GM18511 (cell line): ENCODE results near the gene CERS6.
"Not testable (repeated sequence)": the region's sequence is repeated elsewhere in the genome, so short reads cannot be mapped to it uniquely, and the experiment has no call there.

Experiments
- ATAC-seq: cut with Tn5 transposase; IDR thresholded peaks from one replicate; pipeline ENCODE4 v1.9.1; 2021; ENCODE audit warnings: mild to moderate bottlenecking, moderate library complexity; ENCODE audit not compliant: unreplicated experiment

CERS6 gene

DNA sequence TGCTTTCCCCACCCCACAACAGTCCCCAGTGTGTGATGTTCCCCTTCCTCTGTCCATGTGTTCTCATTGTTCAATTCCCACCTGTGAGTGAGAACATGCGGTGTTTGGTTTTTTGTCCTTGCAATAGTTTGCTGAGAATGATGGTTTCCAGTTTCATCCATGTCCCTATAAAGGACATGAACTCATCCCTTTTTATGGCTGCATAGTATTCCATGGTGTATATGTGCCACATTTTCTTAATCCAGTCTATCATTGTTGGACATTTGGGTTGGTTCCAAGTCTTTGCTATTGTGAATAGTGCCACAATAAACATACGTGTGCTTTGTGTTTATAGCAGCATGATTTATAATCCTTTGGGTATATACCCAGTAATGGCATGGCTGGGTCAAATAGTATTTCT is 335.1 kb downstream of the CERS6 start:
- ATAC-seq, result not testable (repeated sequence)

DNA sequence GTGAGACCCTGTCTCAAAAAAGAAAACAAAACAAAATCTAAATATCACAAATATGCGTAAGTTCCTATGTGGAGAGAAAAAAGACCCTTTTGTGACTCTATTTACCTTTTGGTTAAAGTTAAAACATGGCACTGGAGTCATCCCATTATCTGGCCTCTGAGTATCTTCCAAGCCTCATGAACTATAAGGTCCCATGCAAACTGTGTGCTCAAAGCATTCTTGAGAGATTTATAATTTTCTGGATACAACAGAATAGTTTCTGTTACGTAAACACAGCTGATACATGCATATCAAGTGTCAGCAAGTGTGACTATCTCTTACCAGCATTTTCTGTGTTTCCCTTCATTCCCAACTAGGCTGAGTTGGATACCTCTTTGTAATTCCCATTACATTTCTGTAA is 337.5 kb downstream of the CERS6 start:
- no peak for ATAC-seq

DNA sequence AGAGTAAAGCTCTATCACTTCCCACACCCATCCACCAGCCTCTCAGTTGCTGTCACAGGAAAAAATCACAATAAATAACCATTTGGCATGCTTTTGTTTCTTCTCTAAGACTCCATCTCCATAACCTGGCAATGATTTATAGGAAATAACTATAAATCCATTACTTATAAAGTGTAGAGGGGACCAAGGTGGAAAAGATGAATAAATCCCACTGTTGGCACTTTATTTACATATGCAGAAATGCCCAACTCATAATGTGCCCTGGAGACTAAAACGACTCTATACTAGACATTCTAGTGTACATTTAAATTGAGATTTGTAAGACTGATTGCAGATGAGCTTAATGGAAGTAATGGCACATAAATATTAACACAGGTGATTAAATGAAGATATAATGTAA is 338.9 kb downstream of the CERS6 start:
- ATAC-seq, result no peak

DNA sequence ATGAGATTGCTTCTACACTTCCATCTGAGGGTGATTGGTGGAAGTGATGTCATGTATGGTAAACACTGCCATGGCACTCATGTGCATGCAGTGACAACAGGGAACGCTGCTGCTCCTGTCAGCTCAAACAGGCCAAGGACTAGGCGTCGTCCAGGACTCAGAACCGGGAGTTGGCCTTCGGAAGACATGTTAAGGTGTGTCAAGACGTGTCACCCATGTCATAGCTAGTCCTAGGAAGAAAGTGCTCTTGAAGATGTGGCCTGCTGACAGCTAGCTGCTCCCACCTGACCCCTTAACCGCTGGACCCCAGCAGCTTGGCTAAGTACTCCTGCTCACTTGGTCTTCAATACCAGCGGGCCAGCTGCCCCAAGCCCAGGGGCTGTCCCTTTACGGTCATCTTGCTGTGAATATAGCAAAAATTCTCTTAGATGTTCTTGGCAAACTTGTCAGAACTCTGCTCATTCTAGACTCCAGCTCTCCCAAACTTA is 340.1 kb downstream of the CERS6 start:
- no peak for ATAC-seq

DNA sequence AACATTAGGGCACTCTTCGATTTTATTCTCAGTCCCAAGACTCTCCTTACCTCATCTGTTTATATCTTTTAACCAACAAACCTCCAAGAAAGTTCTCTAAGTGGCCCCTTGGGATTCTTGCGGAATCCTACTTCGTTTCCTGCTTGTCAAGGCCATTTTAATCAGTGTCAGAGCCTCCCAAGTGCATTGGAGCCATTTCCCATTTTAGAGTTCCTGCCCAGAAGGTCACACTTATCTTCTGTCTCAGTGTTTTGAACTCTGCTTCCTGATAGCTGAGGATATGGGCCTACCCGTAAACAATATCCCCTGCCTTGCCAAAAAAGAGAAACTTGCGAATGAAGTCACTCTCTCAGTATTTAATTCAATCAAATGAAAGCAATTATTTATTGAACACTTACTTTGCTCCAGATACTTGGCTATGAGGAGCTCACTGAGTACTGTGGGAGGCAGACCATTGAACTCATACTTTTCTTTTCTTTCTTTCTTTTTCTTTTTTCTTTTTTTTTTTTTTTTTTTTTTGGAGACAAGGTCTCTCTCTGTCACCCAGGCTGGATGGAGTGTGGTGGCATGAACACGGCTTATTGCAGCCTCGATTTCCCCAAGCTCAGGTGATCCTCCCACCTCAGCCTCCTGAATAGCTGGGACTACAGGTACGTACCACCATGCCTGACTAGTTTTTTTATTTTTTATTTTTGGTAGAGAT is 340.7 kb downstream of the CERS6 start:
- ATAC-seq, result no peak

DNA sequence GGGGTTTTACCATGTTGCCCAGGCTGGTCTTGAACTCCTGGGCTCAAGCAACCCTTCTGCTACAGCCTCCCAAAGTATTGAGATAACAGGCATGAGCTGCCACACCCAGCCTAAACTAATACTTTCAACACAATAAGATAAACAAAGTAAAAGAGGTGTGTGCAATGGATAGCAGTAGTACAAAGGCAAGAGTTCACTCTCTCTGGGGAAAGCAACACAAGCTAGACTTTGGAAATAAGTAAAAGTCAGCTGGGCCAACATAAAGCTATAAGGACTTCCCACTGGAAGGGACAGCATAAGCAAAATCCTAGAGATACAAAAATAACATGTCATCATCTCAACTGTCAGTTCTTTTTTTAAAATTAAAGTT is 341.2 kb downstream of the CERS6 start:
- ATAC-seq, result no peak

DNA sequence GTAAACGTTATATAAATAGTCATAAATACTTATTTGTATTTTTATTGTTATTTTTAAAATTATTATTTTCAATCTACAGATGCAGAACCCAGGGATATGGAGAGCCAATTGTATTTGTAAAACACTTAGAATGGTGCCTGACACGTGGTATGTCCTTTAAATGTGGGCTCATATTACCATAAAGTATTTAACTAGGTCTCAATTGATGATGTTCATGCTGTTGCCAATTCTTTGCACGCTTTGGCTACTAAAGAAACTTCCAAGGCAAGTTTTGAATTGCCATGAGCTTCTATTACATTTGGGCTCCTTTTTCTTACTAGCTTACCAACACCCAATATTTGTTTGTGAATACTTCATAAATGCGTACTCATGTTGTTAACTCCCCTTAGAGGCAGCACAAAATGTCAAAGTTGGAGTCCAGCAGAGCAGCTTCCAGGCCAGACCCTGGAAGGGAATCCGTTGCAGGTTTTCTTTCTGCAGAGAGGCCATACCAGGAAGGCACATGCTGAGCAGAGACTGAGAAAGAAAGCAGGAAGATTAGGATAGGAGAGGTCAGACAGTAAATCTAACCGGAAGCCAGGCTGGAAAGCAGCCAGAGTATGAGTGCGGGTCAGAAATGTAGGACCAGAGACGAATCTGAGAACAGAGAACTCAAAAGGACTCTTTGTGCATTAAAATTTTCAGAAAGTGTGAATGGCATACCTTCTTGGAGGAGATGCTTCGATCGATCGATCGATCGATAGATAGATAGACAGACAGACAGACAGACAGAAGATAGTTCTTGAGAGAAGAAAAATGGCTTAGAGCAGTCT is 342.2 kb downstream of the CERS6 start:
- no peak for ATAC-seq

DNA sequence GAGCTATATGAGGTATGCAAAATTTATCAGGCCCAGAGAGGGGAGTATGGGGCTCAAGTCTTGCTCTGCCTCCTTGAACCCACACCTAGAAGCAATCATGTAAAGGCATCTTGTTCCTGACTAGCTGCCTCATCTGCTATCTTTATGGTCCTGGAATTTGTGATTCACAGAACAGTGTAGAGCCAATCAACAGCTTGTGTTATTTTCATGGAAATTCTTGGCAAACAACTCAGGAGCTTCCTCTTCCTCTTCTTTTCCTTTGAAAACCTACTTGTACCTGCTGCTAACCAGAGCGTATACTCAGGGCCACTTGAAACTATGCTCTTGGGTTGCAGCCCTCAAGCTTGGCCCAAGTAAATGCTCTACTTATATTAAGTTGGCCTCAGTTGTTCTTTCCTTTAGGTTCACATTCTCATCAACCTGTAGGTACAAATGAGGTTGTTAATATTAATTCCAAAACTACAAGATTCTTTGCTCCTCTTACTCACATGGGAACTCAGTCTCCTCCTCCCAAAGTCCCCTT is 342.9 kb downstream of the CERS6 start:
- ATAC-seq, result no peak

DNA sequence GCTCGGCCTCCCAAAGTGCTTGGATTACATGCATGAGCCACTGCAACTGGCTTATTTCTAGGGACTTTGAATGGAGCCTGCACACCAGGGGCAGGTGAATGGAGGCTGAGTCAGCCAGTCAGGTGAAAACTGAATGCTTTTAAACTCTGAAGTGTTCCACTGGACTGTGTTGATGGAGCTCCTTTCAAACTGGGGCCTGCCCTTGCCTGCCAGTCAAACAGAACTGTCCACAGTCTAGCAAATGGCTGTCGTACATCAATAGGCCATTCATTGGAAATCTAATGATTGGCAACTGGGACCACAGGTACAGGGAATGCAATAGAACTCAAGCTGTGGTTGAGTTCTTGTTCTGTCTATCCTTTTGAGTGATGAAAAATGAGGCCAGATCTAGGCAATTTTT is 345.4 kb downstream of the CERS6 start:
- no peak for ATAC-seq

DNA sequence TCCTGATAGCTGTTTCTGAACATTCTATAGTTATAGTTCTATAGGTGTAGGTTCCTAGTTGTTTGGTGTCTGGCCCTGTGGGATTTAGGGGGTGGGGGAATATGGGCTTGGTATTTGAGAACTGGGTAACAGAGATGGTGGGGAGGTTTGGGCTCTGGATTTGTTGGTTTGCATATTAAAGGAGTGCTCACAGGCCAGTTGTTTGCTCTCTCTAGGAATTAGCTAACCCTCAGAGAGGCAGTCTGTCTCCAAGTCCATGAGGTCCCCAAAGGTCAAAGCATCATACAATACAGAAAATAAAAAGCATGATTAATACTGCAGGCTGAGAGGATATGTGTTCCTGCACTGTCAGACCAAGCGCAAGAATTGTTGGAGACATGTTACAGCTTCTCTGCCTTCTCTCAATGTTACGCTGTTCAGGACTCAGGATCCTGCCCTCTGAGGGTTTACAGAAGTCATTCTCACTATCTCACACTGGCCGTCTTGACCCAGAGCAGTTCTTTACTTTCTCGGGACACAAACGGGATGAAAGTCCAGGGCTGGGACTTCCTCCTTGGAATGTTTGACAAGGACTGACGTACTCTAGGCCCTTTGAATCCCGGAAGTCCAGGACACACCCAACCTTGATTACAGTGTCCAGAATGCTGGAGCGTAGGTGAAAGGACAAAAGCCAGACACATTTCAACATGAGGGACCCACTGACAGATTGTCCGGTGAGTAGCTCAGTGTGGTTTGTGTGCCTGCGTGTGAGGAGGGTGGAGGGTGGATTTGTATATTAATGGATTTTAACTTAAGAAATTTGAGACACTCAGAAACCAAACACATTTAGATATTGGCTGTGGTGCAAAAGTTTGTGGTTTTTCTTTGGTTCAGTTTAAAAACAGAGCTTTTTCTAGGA is 346.1 kb downstream of the CERS6 start, which contains the start of gene NOSTRIN:
Gene NOSTRIN (plus strand): TSS at position 677 of the 898 bp plus-strand sequence. CDS start 10 bp downstream, at position 687.
- no peak for ATAC-seq

DNA sequence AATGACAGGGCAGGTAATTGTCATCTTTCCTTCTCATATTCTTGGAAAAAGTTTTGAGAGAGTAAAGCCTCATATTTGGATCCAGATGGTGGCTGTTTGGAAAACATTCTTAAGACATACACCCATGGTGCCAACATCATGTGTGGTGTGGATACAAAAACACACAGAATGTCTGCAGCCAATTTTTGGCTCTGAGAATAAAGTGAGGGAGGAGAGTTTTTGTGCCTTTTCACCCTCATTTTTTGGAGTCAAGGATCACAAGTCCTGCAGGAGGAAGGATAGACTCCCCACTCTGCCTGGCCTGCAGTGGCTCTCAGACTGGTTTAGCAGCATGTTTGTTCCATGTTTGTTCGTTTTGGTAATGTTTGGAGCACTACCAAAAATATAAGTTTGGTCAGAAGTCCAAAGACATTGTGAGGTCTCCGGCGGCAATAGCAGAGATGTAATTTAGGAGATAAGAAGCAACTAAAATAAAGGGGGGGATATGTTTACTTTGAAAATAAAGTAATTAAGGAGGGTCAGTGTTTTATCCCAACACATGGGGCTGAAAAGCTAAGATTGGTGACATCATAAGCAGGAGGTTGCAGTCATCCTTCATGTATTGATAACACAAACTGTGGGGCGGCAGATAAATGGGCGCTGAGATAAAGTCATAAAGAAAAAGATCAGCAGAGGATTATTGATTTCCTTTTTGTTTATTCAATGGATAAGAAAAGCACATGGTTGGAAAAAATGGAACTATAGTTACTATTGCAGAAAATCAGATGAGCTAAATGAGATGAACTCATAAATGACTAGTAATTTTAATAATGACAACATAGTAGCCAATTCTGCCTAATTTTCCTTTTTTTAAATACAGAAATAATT is 347.0 kb downstream of the CERS6 start:
- ATAC-seq, result no peak

DNA sequence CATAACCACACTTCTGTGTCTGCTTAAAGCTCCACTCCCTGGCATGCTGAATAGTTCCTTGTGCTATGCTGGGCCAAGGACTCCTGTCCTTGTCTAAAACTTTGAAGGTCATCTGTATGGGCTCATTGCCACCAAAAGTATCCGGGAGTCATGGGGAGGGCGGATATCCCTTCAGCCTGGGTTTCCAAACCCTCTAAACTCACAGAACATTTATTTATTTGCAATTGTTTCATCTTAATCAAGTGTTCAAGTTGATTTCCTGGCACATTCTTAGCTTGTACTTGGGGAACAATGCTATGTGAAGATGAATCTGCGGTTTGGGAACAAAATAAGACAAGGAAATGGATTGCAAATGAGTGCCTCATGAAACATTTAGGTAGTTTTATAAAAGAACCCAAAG is 348.1 kb downstream of the CERS6 start:
- no peak for ATAC-seq

DNA sequence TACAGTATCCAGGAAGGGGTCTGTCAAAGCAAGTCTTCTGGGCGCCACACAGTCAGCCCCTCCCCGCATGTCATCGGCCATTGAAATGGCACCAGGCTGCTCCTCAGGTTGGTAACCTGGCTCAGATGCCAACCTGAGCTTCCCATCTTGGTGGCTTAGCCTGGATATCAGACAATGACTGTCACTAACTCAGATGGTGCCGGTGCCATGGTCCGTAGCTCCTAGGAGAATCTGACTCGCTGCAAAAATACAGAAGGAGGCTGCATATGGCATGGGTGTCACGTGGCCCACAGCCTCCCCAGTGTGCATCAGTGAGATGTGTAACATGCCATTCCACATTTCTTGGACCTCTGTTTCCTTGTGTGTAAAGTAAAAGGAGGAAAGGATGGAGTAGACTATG is 349.5 kb downstream of the CERS6 start:
- no peak for ATAC-seq

DNA sequence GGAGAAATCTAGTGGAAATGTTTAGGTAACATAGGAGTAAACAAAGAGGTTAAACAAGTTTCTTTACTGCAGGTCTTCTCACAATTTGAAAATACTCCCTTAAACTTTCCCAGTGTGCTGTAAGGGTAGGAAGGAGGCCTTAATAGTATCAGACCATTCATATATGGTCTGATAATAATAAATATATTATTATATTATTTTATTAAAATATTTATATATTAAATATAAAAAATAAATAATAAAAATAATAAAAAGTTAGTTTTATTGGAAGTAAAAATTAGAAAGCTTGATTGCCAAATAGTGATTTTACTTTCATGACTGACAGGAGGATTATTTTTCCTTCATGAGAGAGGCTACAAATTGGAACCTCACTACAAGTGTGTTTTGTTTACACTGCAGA is 353.5 kb downstream of the CERS6 start:
- ATAC-seq, result no peak

DNA sequence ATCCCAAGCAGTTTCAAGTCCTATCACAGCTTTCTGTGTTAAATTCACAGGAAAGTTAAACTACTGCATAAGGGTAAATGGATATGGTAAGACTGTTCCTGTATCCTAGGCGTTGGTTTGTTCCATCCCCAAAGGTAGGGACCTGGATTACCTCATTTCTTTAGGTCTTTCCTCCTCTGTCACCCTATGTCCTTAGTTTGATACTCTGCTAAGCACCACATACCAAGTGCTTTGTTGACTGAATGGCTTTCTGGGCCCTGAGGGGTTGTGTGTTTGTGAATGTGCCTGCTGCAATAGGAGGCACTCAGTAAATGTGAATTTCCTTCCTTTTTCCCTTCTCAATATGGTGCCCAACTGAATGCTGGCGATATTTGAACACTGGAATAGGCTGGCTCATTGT is 354.2 kb downstream of the CERS6 start:
- ATAC-seq, result no peak

DNA sequence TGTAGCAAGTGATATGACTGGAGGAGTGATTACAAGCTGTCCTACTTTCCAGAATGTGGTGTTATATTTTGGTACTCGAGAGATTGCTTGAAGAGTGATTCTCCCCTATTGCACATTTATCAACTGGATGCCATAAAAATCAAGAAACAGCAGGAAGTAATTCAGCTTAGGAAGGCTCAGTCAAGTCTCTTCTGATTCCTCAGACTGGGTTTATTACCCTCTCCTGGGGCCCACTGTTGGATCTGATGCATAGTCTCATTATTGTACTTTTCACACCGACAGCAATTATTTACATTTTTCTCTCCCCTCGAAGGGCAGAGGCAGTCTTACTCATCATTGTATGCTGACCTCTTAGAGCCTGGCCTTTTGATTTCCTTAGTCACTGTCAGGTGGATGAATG is 355.6 kb downstream of the CERS6 start:
- ATAC-seq, result no peak

DNA sequence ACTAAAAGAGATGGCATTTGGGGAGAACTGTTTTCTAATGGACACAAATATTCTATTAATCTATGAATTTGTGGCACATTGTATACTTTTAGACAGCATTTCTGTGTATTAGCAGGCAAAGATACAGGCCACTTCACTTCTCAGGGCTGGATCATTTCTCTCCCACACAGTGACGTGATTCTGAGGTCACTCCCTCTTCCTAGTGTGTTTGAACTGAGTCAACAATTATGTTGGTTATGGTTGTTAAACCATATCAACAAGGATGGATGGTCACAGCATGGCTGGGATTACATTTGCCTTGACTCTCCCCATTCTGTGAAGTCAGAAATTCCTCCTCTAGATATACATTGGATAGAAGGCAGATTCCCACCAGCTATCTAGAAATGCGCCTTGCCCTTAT is 358.0 kb downstream of the CERS6 start:
- ATAC-seq, result no peak

DNA sequence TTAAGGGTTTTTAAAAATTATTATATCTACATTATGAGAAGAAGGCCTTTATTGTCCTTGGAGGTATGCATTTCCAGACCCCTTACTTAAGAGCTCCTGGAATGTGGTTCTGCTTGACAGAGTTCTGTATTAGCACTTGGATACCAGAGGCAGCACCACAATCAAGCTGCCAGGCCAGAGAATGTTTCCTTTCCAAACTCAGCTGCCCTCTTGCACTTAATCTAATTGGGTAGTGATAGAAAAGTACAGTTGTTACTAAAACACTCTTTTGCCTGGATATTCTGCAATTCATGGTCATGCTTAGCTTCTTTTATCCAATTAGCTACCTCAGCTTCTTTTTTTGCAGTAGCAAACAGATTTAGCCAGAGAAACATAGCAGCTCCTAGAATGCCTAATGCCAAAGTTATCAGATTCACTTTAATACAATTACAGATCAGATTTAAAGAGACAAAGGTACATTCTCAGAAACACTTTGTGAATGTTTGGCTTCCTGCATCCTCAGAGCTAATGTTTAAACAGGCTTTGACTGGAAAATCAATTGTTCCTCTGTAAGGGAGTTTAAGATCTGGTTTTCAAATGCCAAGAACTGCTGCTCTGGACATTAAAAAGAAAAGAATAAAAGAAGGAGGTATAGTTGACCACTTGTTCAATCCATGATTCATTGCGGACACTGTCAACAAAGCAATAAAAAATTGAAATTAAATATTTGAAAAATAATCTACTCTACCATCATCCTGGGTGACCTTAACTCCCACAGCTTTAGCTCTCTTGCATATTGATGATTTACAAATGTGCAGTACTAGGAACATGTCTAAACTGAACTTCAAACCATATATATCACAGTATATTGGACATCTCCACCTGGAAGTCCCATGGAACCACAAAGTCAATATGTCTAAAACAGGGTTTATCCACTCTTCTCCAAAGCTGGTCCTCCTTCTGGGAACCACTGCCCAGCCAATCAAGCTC is 359.2 kb downstream of the CERS6 start:
- ATAC-seq, result no peak

DNA sequence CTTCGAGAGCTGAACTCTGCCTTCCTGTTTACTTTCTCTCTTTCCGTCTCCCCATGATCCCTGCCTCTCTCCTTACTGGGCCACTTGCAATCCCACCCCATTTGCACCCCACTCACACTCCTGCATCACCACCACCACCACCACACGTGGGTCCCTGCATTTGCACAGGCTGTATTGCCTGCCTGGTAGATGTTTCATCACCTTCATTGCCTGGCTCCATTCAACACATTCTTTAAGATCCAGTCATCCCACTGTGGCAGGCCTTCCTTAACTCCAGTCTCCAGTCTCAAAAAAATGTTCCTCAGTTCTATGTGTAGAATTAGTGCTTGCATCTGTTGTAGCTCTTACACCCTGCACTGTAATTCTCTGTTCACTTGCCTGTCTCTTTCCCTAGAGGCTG is 360.3 kb downstream of the CERS6 start:
- ATAC-seq, result no peak
